GM18508 (cell line): Measurements from ENCODE around the gene MT1A.

ENCODE experiments used
- ATAC-seq: cut with Tn5 transposase; IDR thresholded peaks from one replicate; pipeline ENCODE4 v1.9.1; 2021; ENCODE audit warnings: moderate number of reproducible peaks; ENCODE audit not compliant: insufficient read depth, unreplicated experiment

The MT1A gene

DNA sequence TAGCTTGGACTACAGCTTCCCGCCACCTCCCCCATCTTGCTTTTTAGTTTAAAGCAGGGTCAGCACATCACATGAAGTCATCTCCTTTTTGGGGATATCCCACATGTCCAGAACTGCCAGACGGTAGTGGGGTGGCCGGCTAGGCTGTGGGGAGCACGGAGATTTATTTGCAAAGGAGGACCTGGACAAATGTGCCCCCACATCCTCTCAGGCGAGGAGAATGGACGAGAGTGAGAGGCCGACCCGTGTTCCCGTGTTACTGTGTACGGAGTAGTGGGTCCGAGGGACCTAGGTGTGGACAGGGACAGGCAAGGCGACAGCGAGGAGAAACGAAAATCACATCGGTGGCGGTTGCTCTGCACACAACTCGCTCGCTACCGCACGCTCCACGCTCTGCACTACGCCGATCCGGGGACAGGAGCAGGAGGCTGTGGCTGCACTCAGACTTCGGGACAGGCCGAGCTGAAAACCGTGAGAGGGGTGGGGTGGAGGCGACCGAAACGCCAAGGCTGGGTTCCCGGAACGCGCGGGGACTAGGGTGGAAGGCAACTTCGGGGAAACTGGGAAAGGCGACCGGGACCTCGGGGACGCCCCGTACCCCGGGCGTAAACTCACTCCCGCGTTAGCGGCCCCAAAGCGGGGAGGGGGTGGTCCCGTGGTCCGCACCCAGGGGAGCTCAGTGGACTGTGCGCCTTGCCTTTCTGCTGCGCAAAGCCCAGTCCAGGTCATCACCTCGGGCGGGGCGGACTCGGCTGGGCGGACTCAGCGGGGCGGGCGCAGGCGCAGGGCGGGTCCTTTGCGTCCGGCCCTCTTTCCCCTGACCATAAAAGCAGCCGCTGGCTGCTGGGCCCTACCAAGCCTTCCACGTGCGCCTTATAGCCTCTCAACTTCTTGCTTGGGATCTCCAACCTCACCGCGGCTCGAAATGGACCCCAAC is at the start of gene MT1A:
Gene MT1A (plus strand): TSS at position 853 of the 937 bp plus-strand sequence. CDS start 73 bp downstream, at position 926.
- ATAC-seq = no peak

DNA sequence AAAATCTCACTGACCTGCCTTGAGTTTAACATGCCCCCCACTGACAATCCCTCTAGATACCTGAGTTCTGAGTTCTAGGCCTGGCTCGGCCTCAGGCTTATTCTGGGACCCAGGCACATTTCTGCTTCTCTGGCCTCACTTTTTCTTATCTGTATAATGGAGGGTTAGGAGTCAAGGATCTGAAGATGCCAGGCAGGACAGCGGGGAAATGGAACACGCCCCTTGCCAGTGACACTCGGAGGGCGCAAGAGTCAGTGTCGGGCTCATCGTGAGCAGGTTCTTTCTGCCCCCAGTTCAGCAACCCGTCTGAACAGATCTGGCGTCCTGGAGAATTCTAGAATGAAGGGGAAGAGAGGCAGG is 49.7 kb upstream of the MT1A start:
- no peak for ATAC-seq

GRCh38 chr16:56589141-56590039 is 49.1 kb upstream of the MT1A start, which contains the start of gene MT3:
TSS of gene MT3 (plus strand) at chr16:56589528. CDS start at chr16:56589591, 63 bp downstream.
- ATAC-seq = no peak

DNA sequence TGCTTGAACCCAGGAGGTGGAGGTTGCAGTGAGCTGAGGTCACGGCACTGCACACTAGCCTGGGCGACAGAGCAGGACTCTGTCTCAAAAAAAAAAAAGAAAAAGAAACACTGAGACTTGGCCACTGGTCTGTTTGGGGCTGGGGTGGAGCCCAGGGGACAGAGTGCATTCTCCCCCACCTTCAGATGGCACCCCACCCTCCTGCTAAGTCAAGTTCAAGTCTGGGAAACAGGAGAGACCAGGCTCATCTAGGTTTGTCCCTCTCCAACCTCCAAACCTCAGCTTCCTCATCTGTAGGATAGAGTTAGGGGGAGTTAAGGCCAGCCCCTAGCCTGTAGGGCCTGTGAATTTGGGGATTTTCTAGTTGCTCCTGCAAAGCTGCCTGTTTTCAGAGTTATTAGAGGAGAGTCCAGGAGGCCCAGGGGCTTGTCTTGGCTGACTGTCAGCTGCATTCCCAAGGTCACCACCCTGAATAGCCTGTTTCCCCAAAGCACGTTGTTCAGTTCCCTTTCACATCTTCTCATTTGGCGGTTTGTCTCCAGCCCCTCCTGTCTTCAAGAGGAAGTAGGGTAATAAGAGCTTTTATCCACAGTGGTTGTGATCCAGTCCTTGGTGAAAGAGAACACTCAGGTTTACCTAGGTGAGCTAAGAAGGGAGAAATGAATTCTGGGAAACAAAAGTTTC is 46.9 kb upstream of the MT1A start:
- no peak for ATAC-seq

DNA sequence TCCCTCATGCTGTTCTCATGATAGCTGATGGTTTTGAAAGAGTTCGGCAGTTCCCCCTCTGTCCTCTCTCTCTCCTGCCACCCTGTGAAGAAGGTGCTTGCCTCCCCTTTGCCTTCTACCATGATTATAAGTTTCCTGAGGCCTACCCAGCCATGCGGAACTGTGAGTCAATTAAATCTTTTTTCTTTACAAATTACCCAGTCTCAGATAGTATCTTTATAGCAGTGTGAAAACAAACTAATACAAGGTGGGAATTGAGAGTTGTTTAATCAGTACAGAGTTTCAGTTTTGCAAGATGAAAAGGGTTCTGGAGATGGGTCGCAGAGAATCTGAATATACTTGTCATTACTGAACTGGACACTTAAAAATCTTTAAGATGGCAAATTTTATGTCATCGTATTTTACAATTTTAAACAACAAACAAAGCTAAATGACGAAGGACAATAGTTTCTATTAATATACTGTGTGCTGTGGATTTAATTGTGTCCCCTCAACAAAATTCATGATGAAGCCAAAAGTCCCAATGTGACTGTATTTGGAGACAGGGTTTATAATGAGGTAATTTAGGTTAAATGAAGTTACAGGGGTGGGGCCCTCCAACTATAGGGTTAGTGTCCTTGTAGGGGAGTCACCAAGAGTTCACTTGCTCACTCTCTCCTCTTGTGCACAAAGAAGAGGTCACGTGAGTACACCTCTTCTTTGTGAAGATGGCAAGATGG is 44.7 kb upstream of the MT1A start:
- no peak for ATAC-seq

DNA sequence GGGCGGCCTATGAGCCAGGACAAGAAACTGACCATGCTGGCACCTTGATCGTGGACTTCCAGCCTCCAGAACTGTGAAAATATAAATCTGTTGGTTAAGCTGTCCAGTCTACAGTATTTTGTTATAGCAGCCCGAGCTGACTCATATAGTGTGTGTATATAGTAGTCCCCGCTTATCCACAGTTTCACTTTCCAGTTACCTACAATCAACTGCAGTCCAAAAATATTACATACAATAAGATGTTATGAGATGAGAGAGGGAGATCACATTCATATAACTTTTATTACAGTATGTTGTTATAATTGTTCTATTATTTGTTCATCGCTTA is 44.2 kb upstream of the MT1A start:
- no peak for ATAC-seq

GRCh38 chr16:56600398-56600999 is 38.0 kb upstream of the MT1A start:
- ATAC-seq = no peak

DNA sequence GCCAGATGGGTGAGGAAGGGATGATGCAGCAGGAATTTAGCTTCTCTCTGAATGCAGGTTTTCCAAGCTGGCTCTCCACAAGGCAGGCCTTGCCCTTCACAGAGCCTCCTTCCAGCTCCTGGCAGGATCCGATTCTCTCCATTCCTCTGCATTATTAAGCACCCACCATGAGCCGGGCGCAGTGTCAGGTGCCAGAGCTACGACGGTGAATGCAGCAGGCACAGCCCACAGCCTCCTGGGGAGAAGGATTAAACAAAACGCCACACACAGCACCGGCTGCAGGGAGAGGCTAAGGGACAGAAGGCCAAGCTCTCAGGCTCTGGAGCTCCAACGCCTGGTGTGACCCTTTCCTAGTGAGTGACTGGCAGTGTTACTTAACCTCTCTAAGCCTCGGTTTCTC is 37.1 kb upstream of the MT1A start:
- no peak for ATAC-seq

DNA sequence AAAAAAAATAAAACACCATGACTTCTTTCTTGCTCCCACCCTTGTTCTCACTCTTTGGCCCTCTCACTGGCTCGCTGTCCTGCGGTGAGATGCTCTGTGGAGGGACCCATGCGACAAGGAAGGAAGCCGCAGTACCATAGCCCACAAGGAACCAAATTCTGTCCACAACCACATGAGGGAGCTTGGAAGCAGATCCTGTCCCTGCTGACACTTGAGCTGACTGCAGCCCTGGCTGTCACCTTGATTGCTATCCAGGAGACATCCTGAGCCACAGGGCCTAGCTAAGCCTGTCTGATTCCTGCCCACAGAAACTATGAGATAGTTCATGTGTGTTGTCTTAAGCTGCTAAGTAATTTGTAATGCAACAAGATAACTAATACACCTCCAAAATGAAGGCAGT is 34.9 kb upstream of the MT1A start:
- ATAC-seq = no peak

- no peak for ATAC-seq
These were observed 33.5 kb upstream of the MT1A start for GRCh38 chr16:56604966-56605365.

GRCh38 chr16:56605475-56605874 is 33.0 kb upstream of the MT1A start:
- ATAC-seq = no peak

DNA sequence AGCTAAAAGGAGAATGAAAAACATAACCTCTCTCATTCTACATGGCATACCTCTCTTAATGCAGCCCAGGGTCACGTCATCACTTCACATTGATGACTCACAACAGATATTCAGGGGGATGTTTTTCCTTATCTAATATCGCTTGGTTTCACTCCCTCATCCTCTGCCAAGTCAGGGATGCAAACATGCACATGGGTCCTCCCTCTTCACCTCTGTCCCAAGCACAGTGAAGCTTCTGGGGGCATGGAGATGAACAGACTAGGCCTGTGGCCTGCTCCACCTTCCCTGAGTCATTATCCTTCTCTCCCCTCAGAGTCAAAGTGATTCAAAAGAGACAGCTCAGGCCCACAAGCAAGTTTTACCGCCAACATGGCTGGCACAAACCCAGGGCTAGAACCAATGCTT is 32.4 kb upstream of the MT1A start:
- ATAC-seq = no peak

GRCh38 chr16:56606476-56607108 is 31.9 kb upstream of the MT1A start:
- ATAC-seq = no peak

DNA sequence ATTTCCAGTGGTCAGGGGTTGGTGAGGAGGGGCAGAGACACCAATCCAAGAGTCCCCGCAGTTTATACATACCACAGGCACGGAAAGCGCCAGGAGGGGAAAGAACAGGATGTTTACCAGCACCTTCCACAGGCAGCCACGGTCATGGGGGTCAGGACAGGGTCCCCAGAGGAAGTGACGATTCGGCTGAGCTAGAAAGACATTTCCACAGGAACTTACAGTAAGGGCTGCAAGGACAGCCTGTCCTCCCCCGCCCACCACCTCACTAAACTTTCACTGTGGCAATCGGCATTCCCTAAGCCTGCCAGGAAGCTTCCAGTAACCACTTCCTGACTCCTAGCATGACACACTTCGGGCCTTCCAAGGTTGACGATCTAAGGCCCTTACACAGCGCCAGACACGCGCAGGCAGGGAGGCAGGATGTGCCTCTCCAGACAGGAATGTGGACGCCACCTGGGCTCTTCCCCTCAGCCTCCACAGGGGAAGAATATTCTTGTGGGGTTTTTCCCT is 31.3 kb upstream of the MT1A start:
- no peak for ATAC-seq

- no peak for ATAC-seq
These were observed 30.8 kb upstream of the MT1A start for GRCh38 chr16:56607675-56608042.

DNA sequence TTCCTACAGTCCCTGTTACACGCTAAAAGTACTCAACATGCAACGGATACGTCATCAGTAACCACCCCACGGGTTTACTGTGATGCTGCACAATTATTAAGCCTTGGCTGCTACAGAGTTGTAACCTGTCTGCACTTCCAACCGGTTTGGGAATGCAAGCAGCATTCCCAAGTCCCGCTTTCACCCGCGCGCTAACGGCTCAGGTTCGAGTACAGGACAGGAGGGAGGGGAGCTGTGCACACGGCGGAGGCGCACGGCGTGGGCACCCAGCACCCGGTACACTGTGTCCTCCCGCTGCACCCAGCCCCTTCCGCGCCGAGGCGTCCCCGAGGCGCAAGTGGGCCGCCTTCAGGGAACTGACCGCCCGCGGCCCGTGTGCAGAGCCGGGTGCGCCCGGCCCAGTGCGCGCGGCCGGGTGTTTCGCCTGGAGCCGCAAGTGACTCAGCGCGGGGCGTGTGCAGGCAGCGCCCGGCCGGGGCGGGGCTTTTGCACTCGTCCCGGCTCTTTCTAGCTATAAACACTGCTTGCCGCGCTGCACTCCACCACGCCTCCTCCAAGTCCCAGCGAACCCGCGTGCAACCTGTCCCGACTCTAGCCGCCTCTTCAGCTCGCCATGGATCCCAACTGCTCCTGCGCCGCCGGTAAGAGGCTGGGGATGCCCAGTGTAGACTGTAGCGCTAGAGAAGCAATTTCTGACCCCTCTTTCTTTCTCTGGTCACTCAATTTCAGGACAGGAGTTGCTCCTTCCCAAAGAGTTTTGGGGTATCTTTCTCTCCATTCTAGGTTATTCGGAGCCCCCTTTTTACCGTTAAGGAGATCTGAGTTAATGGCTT is 30.2 kb upstream of the MT1A start, which contains the start of gene MT2A:
Gene MT2A (plus strand): TSS at position 542 of the 833 bp plus-strand sequence. CDS start 72 bp downstream, at position 614.
- peak; percentile 47 for ATAC-seq

- ATAC-seq = no peak
These were observed 29.5 kb upstream of the MT1A start for GRCh38 chr16:56608876-56609462.

DNA sequence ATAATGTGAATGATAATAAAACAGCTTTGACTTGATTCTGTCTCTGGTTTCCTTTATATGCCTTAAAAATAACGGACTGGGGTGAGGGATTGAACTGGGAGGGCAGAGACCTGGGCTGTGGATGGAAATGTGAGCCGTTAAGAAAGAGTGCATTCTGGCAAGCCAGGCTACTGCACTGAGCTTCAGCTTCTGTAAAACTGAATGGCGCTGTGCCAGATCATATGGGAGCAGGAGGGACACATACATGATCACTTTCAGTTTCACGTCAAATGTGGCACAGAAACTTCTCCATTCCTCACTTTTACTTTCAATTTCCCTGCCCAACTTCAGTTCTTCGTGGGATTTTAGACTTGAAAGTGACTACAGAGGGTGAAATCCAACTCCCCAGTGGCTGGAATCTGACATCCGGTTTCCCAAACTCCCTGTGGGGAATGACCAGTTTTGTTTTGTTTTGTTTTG is 29.0 kb upstream of the MT1A start:
- ATAC-seq = no peak
